Psoas muscle (tissue), 8 donors: Measurements from ENCODE around the gene NFKBIE. TPM values are rescaled to one million over a fixed set of nuclear protein-coding genes. Genes with fewer than 3 reads are reported as not detected.

ENCODE experiments used
- ATAC-seq, 4 donors: fragments of 200-7000 bp; cut with Tn5 transposase; one replicate each; pipeline ENCODE4 v1.9.1; 2020; ENCODE audit warnings: moderate library complexity in 3 of 4, mild to moderate bottlenecking in 2 of 4
- DNase-seq, 2 donors: peaks; one replicate each; pipeline ENCODE4 v3.0.0-alpha.2; 2020
- H3K27ac ChIP-seq: fragments of 200-600 bp; one replicate; pipeline ENCODE4 v1.8.0; 2022
- H3K27me3 ChIP-seq, 3 donors: fragments of 200-600 bp in 1 of 3; one replicate each; pipeline versions ENCODE4 v1.6.1 to v1.8.0; 2013 to 2022; ENCODE audit warnings: low read length in 2 of 3, mild to moderate bottlenecking in 2 of 3, moderate library complexity in 1 of 3; ENCODE audit not compliant: insufficient read depth in 3 of 3
- H3K36me3 ChIP-seq, 2 donors: fragments of 200-600 bp in 1 of 2; one replicate each; pipeline versions ENCODE4 v1.6.1 to v1.8.0; 2013 to 2022; ENCODE audit warnings: low read depth in 1 of 2, mild to moderate bottlenecking in 1 of 2, moderate library complexity in 1 of 2; ENCODE audit not compliant: insufficient read depth in 1 of 2
- H3K4me1 ChIP-seq: fragments of 200-600 bp; one replicate; pipeline ENCODE4 v1.8.0; 2022
- H3K4me3 ChIP-seq: fragments of 200-600 bp; one replicate; pipeline ENCODE4 v1.8.0; 2022; ENCODE audit warnings: mild to moderate bottlenecking
- H3K9me3 ChIP-seq: fragments of 200-600 bp; one replicate; pipeline ENCODE4 v1.8.0; 2022
- WGBS, 3 donors: extraction: QIAGEN DNeasy Blood & Tissue Kit; methylation state at CpG; one replicate each; pipeline versions ENCODE4 v1.1.6 to v1.1.7; 2013; 5-methylcytosine and 5-hydroxymethylcytosine counted together
- intact Hi-C, 2 donors: fragments of 100-400 bp; cut with DNase I; formaldehyde crosslinking; loops; one replicate each; pipeline versions ENCODE4 v1.11.0 to v1.14.2; 2022
- polyA plus RNA-seq, 3 donors: library from polyadenylated mRNA; stranded (reverse); fragments of 200-250 nt; gene quantifications; one replicate each; pipeline ENCODE4 v1.2.3, GENCODE V29; 2013
- total RNA-seq, 4 donors: library from RNA; stranded (reverse); fragmentation: NEBNext Ultra II Directional in 2 of 4; extraction: Animal tissue kit (Norgen Biotek cat#: 25700) in 2 of 4; gene quantifications; one replicate each; pipeline versions ENCODE4 v1.2.1 to v1.2.4, GENCODE V29; 2021 to 2023
- TF ChIP-seq, protein P1 (sequence below): fragments of 200-600 bp; IDR thresholded peaks from one replicate; pipeline ENCODE4 v1.8.0; 2022; ENCODE audit warnings: antibody characterized with exemption
- donor health status: healthy with polysubstance abuse.
- donor health status: DM: no; HTN: no; CAD: no; lungs with moderate emphysema.
- donor health status: Bipolar disorder and iron deficiency.
- donor health status: healthy.
- donor health status: DM: yes; HTN: yes; CAD: no.
- donor health status: DM: no; HTN: no; CAD: no.
- donor health status: DM: no; HTN: no; CAD: no.
- donor health status: DM: yes; HTN: yes; CAD: no.

The NFKBIE gene
- total and polyA plus RNA-seq, 7 donors: 2.1 to 5.2 (median 3.3) TPM

DNA sequence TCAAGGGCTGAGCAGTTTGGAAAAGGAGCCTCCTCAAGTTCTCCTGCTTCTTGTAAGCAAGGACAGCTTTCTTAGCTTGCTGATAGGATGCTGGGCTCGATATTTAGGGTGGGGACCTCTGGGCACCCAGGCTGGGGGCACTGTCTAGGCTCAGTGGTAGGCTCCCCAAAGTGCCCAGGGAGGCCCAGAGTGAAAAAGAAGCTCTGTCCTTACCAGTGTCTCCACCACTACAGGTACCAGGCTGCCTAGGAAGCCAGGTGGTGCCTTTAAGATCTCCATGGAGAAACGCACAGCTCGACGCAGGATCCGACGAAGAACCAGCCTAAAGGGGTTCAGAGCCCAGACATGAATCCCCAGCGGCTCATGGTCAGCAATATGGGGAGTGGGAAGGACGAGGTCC, 41.4 kb upstream of the NFKBIE start:
- Histone ChIP-seq H3K27me3 (no peaks in the 10 kb centered on the region), H3K27ac (no peak overlapping the region), H3K4me1 (no peaks in the 10 kb centered on the region), H3K36me3 (peaks cover 4 to 100% of the 10 kb centered on the region in 2 donors), H3K4me3 (no peak overlapping the region), H3K9me3 (no peaks in the 10 kb centered on the region)
- TF ChIP-seq, protein P1, sequence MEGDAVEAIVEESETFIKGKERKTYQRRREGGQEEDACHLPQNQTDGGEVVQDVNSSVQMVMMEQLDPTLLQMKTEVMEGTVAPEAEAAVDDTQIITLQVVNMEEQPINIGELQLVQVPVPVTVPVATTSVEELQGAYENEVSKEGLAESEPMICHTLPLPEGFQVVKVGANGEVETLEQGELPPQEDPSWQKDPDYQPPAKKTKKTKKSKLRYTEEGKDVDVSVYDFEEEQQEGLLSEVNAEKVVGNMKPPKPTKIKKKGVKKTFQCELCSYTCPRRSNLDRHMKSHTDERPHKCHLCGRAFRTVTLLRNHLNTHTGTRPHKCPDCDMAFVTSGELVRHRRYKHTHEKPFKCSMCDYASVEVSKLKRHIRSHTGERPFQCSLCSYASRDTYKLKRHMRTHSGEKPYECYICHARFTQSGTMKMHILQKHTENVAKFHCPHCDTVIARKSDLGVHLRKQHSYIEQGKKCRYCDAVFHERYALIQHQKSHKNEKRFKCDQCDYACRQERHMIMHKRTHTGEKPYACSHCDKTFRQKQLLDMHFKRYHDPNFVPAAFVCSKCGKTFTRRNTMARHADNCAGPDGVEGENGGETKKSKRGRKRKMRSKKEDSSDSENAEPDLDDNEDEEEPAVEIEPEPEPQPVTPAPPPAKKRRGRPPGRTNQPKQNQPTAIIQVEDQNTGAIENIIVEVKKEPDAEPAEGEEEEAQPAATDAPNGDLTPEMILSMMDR: no peak
- WGBS, 3 donors: 91 to 92% (median 92%) methylated on average over 8 of the region's 8 CpGs
- ATAC-seq: no peak
- intact Hi-C loops: loop anchor here (5.0 kb wide), 1 partner anchor 39 kb away; the partner anchor contains the start of gene NFKBIE (in 2 of the 2)
- no peak for DNase-seq

DNA sequence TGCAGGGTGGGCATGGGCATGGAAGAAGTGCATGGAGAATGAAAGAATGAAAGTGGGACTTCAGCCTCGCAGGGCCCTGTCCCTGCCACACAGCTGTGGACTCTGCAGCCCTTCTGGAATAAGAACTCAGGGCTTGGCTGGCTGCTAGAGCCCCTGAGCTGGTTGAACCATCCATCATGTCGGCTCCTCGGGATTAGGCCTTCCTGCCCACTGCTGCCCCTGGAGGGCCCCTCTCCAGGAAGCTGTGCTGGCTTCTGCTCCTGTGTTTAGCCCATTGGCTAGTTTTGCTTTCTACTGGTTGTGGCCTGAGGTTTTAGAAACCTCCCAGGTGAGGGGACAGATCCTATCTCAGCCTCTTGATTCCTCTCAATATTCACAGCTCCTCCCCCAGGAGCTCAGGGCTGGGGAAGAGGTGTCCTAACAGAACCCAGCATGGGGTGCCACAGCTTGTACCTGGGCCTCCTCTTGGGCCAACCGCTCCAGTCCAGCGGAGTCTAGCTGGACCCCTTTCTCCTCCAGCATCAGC, 39.9 kb upstream of the NFKBIE start:
- no peak overlapping the region for H3K27ac ChIP-seq
- no peak overlapping the region for H3K4me3 ChIP-seq
- no peaks in the 10 kb centered on the region for H3K27me3 ChIP-seq
- ATAC-seq: no peak
- DNase-seq: no peak
- no peaks in the 10 kb centered on the region for H3K9me3 ChIP-seq
- TF ChIP-seq, protein P1: no peak
- intact Hi-C loops: loop anchor here (5.0 kb wide), 1 partner anchor 38 kb away; the partner anchor contains the start of gene NFKBIE (in 2 of the 2)
- no peaks in the 10 kb centered on the region for H3K4me1 ChIP-seq
- peaks cover 4 to 99% of the 10 kb centered on the region in 2 donors for H3K36me3 ChIP-seq
- WGBS, 3 donors: 85 to 88% (median 87%) methylated on average over 4 to 5 of the region's 5 CpGs

GRCh38 chr6:44304282-44305199, 39.2 kb upstream of the NFKBIE start:
- DNase-seq: peak; percentile 30 to 61

GRCh38 chr6:44303842-44304241, 38.5 kb upstream of the NFKBIE start:
- H3K27ac ChIP-seq: no peak overlapping the region
- H3K4me1 ChIP-seq: no peaks in the 10 kb centered on the region
- peaks cover 4 to 87% of the 10 kb centered on the region in 2 donors for H3K36me3 ChIP-seq
- H3K27me3 ChIP-seq: peaks cover 0 to 1% (median 0%) of the 10 kb centered on the region in 3 donors
- intact Hi-C loops: no loop called here
- DNase-seq (no peak), ATAC-seq (no peak)
- WGBS, 3 donors: 95 to 99% (median 98%) methylated on average over 6 of the region's 6 CpGs
- H3K4me3 ChIP-seq: no peak overlapping the region
- TF ChIP-seq, protein P1: no peak
- H3K9me3 ChIP-seq: no peaks in the 10 kb centered on the region

More at GRCh38 chr6:44304282-44305199, 39.2 kb upstream of the NFKBIE start:
- Histone ChIP-seq H3K4me3 (no peak overlapping the region), H3K4me1 (no peaks in the 10 kb centered on the region), H3K27ac (no peak overlapping the region), H3K27me3 (no peaks in the 10 kb centered on the region), H3K9me3 (no peaks in the 10 kb centered on the region), H3K36me3 (peaks cover 4 to 94% of the 10 kb centered on the region in 2 donors)
- peak; percentile 48 to 77 (median 60) for ATAC-seq
- intact Hi-C loops: loop anchor here (5.0 kb wide), 1 partner anchor 37 kb away; the partner anchor contains the start of gene NFKBIE (in 2 of the 2)
- TF ChIP-seq, protein P1: peak; percentile 65
- WGBS, 3 donors: 84 to 85% (median 84%) methylated on average over 25 of the region's 25 CpGs
